GM23338 (cell line): ENCODE measurements around the gene EIF1AX. TPM values are rescaled to one million over a fixed set of nuclear protein-coding genes. Genes with fewer than 3 reads are reported as not detected.

ENCODE experiments used
- ATAC-seq: fragments of 200-7000 bp; cut with Tn5 transposase; 3 replicates; pipeline ENCODE4 v1.9.1; 2020
- DNase-seq: peaks from one replicate; pipeline ENCODE4 v3.0.0-alpha.2; 2015; ENCODE audit warnings: low spot score
- H2AFZ ChIP-seq: fragments of 200-600 bp; sonication (generic); 2 replicates; pipeline ENCODE4 v1.8.0; 2016; ENCODE audit warnings: antibody characterized with exemption, mild to moderate bottlenecking, moderate library complexity
- H3F3A ChIP-seq: fragments of 200-600 bp; sonication (generic); replicated peaks from 2 replicates; pipeline ENCODE4 v1.8.0; 2017; ENCODE audit warnings: antibody characterized with exemption, mixed run types, low read depth
- H3K27ac ChIP-seq: fragments of 200-600 bp; sonication (generic); 2 replicates; pipeline ENCODE4 v1.6.1; 2016; ENCODE audit warnings: low read depth
- H3K27me3 ChIP-seq: fragments of 200-600 bp; sonication (generic); 2 replicates; pipeline ENCODE4 v1.8.0; 2016; ENCODE audit warnings: mild to moderate bottlenecking, mixed run types, moderate library complexity; ENCODE audit not compliant: insufficient read depth
- H3K36me3 ChIP-seq: fragments of 200-600 bp; sonication (generic); 2 replicates; pipeline ENCODE4 v1.8.0; 2016; ENCODE audit warnings: mild to moderate bottlenecking; ENCODE audit not compliant: insufficient read depth
- H3K4me1 ChIP-seq: fragments of 200-600 bp; sonication (generic); 2 replicates; pipeline ENCODE4 v1.8.0; 2016; ENCODE audit warnings: mild to moderate bottlenecking, moderate library complexity; ENCODE audit not compliant: insufficient read depth
- H3K4me2 ChIP-seq: fragments of 200-600 bp; sonication (generic); 2 replicates; pipeline ENCODE4 v1.7.1; 2017; ENCODE audit warnings: mixed run types
- H3K4me3 ChIP-seq: fragments of 200-600 bp; sonication (generic); 2 replicates; pipeline ENCODE4 v1.6.1; 2016; ENCODE audit warnings: mixed run types
- H3K79me2 ChIP-seq: fragments of 200-600 bp; sonication (generic); replicated peaks from 2 replicates; pipeline ENCODE4 v1.8.0; 2017; ENCODE audit warnings: mild to moderate bottlenecking; ENCODE audit not compliant: insufficient read depth
- H3K9me2 ChIP-seq: fragments of 200-600 bp; sonication (generic); 2 replicates; pipeline ENCODE4 v1.8.0; 2017; ENCODE audit not compliant: insufficient read depth
- H4K20me1 ChIP-seq: fragments of 200-600 bp; sonication (generic); replicated peaks from 2 replicates; pipeline ENCODE4 v1.8.0; 2017; ENCODE audit warnings: mild to moderate bottlenecking; ENCODE audit not compliant: insufficient read depth
- H3K27ac Mint-ChIP-seq: 2 replicates; pipeline ENCODE4 v1.8.0; 2020; ENCODE audit warnings: inconsistent platforms, mild to moderate bottlenecking, moderate library complexity, mixed read lengths
- H3K27me3 Mint-ChIP-seq: 3 replicates; pipeline ENCODE4 v1.8.0; 2022; ENCODE audit warnings: low read depth, mild to moderate bottlenecking, moderate library complexity, mixed read lengths, inconsistent platforms; ENCODE audit not compliant: insufficient read depth, poor library complexity
- H3K36me3 Mint-ChIP-seq: 3 replicates; pipeline ENCODE4 v1.8.0; 2021; ENCODE audit warnings: low read depth, mild to moderate bottlenecking, inconsistent platforms, moderate library complexity, mixed read lengths
- H3K4me1 Mint-ChIP-seq: 3 replicates; pipeline ENCODE4 v1.8.0; 2020; ENCODE audit warnings: mild to moderate bottlenecking, inconsistent platforms, mixed read lengths
- H3K4me3 Mint-ChIP-seq: 3 replicates; pipeline ENCODE4 v1.8.0; 2021; ENCODE audit warnings: moderate library complexity, mild to moderate bottlenecking, inconsistent platforms, mixed read lengths
- H3K9me3 Mint-ChIP-seq: 3 replicates; pipeline ENCODE4 v1.8.0; 2020; ENCODE audit warnings: moderate library complexity, mild to moderate bottlenecking, inconsistent platforms, mixed read lengths
- EZH2 ChIP-seq: fragments of 200-600 bp; sonication (generic); IDR thresholded peaks from one replicate; pipeline ENCODE4 v1.8.0; 2017; ENCODE audit warnings: antibody characterized with exemption, mild to moderate bottlenecking, low read depth; ENCODE audit not compliant: unreplicated experiment
- EZH2phosphoT487 ChIP-seq: fragments of 200-600 bp; sonication (generic); IDR thresholded peaks from one replicate; pipeline ENCODE4 v1.8.1; 2018; ENCODE audit warnings: antibody characterized with exemption; ENCODE audit not compliant: unreplicated experiment
- JUNB ChIP-seq: IDR thresholded peaks from one replicate; pipeline ENCODE4 v1.6.1; 2016; ENCODE audit warnings: antibody characterized with exemption; ENCODE audit not compliant: unreplicated experiment
- NANOG ChIP-seq: IDR thresholded peaks from 2 replicates; pipeline ENCODE4 v1.6.1; 2016; ENCODE audit warnings: antibody characterized with exemption, borderline replicate concordance
- POLR2AphosphoS5 ChIP-seq: IDR thresholded peaks from 2 replicates; pipeline ENCODE4 v1.6.1; 2016; ENCODE audit warnings: antibody characterized with exemption, low read depth
- STAT1 ChIP-seq: IDR thresholded peaks from one replicate; pipeline ENCODE4 v1.6.1; 2016; ENCODE audit warnings: antibody characterized with exemption; ENCODE audit not compliant: unreplicated experiment
- ZNF114 ChIP-seq: fragments of 250-450 bp; sonication (Bioruptor Pico); IDR thresholded peaks from 2 replicates; pipeline ENCODE4 v1.5.0; 2020; ENCODE audit warnings: mild to moderate bottlenecking, moderate library complexity
- polyA plus RNA-seq: library from polyadenylated mRNA; unstranded; fragments of >200 nt; fragmentation: Nextera tagmentation; extraction: Ambion mirVana; gene quantifications from 2 replicates; pipeline ENCODE4 v1.2.1, GENCODE V29; 2016
- total RNA-seq: library from RNA; depleted of rRNA; stranded (reverse); fragments of >200 nt; shearing (Covaris generic); gene quantifications from 2 replicates; pipeline ENCODE4 v1.2.3, GENCODE V29; 2014
- TF ChIP-seq, protein P1 (sequence below): fragments of 250-450 bp; sonication (Bioruptor Pico); IDR thresholded peaks from 2 replicates; pipeline ENCODE4 v1.5.0; 2020; ENCODE audit warnings: mild to moderate bottlenecking, moderate library complexity
- TF ChIP-seq, protein P2 (sequence below): IDR thresholded peaks from one replicate; pipeline ENCODE4 v1.6.1; 2018; ENCODE audit warnings: antibody characterized with exemption; ENCODE audit not compliant: unreplicated experiment

The EIF1AX gene
- total and polyA plus RNA-seq, 2 experiments from 2014 or later: 107 to 321 TPM

DNA sequence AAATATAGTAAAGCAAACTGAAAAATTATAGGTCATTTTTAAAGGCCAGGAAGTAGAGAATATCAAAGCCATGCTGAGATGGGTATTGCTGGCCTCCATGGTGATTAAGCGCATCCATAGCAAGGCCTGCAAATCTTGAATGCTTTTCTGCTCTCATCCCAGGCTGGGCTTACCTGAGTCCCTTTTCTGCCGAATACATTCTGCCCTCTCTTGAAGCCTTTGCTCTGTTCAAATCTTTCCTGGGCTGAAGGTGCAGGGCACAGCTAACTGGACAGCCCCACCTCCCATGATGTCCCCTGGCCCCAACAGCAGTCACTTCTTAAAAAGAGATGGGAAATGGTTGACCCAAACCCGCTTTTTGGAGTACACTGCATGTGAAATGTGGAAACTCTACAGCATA lies 10.1 kb upstream of the EIF1AX start (continued):
- TF ChIP-seq, protein P1, sequence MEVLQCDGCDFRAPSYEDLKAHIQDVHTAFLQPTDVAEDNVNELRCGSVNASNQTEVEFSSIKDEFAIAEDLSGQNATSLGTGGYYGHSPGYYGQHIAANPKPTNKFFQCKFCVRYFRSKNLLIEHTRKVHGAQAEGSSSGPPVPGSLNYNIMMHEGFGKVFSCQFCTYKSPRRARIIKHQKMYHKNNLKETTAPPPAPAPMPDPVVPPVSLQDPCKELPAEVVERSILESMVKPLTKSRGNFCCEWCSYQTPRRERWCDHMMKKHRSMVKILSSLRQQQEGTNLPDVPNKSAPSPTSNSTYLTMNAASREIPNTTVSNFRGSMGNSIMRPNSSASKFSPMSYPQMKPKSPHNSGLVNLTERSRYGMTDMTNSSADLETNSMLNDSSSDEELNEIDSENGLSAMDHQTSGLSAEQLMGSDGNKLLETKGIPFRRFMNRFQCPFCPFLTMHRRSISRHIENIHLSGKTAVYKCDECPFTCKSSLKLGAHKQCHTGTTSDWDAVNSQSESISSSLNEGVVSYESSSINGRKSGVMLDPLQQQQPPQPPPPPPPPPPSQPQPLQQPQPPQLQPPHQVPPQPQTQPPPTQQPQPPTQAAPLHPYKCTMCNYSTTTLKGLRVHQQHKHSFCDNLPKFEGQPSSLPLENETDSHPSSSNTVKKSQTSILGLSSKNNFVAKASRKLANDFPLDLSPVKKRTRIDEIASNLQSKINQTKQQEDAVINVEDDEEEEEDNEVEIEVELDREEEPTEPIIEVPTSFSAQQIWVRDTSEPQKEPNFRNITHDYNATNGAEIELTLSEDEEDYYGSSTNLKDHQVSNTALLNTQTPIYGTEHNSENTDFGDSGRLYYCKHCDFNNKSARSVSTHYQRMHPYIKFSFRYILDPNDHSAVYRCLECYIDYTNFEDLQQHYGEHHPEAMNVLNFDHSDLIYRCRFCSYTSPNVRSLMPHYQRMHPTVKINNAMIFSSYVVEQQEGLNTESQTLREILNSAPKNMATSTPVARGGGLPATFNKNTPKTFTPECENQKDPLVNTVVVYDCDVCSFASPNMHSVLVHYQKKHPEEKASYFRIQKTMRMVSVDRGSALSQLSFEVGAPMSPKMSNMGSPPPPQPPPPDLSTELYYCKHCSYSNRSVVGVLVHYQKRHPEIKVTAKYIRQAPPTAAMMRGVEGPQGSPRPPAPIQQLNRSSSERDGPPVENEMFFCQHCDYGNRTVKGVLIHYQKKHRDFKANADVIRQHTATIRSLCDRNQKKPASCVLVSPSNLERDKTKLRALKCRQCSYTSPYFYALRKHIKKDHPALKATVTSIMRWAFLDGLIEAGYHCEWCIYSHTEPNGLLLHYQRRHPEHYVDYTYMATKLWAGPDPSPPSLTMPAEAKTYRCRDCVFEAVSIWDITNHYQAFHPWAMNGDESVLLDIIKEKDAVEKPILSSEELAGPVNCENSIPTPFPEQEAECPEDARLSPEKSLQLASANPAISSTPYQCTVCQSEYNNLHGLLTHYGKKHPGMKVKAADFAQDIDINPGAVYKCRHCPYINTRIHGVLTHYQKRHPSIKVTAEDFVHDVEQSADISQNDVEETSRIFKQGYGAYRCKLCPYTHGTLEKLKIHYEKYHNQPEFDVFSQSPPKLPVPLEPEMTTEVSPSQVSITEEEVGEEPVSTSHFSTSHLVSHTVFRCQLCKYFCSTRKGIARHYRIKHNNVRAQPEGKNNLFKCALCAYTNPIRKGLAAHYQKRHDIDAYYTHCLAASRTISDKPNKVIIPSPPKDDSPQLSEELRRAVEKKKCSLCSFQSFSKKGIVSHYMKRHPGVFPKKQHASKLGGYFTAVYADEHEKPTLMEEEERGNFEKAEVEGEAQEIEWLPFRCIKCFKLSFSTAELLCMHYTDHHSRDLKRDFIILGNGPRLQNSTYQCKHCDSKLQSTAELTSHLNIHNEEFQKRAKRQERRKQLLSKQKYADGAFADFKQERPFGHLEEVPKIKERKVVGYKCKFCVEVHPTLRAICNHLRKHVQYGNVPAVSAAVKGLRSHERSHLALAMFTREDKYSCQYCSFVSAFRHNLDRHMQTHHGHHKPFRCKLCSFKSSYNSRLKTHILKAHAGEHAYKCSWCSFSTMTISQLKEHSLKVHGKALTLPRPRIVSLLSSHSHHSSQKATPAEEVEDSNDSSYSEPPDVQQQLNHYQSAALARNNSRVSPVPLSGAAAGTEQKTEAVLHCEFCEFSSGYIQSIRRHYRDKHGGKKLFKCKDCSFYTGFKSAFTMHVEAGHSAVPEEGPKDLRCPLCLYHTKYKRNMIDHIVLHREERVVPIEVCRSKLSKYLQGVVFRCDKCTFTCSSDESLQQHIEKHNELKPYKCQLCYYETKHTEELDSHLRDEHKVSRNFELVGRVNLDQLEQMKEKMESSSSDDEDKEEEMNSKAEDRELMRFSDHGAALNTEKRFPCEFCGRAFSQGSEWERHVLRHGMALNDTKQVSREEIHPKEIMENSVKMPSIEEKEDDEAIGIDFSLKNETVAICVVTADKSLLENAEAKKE: no peak
- TF ChIP-seq EZH2: no peak

DNA sequence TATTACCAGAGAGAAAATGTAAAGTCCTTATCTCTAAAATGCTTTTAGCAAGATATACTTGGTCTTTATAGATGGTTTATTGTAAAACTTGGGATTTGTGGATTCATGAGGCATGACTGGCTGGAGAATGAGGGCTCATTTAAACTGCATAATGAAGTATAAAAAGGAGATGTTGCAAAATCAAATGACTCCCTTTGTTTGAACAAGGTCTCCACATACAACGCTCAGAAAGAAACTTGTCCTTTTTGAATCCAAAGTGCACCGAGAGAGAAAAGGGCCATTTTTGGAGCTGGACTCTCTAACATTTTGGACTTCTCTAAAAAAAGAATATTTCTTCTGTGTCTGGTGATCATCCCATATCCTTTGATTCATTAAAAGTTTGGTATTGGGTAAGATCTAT lies 7.7 kb upstream of the EIF1AX start:
- no peak for ATAC-seq
- H3K4me1 ChIP-seq: no peaks in the 10 kb centered on the region
- H3K4me3 ChIP-seq: no peak overlapping the region
- no peak overlapping the region for H3K4me2 ChIP-seq
- H2AFZ ChIP-seq: no peak overlapping the region
- no peaks in the 10 kb centered on the region for H4K20me1 ChIP-seq
- H3K36me3 Mint-ChIP-seq: no peaks in the 10 kb centered on the region
- no peak for DNase-seq
- peaks cover 3% of the 10 kb centered on the region; the same call in 2 of the 3 replicates for H3K4me1 Mint-ChIP-seq
- H3K36me3 ChIP-seq: no peaks in the 10 kb centered on the region
- H3K9me3 Mint-ChIP-seq: no peaks in the 10 kb centered on the region
- H3K27ac Mint-ChIP-seq: no peak overlapping the region
- no peak overlapping the region for H3K4me3 Mint-ChIP-seq
- H3K9me2 ChIP-seq: no peaks in the 10 kb centered on the region
- H3F3A ChIP-seq: no peaks in the 10 kb centered on the region
- H3K27me3 Mint-ChIP-seq: peaks cover 4% of the 10 kb centered on the region
- H3K27me3 ChIP-seq: no peaks in the 10 kb centered on the region
- H3K27ac ChIP-seq: no peak overlapping the region
- no peaks in the 10 kb centered on the region for H3K79me2 ChIP-seq
- no peak for TF ChIP-seq NANOG
- TF ChIP-seq JUNB: no peak
- TF ChIP-seq EZH2phosphoT487: no peak
- no peak for TF ChIP-seq EZH2
- TF ChIP-seq ZNF114 (CRISPR knock-in tag): no peak
- no peak for TF ChIP-seq POLR2AphosphoS5
- TF ChIP-seq, protein P2, sequence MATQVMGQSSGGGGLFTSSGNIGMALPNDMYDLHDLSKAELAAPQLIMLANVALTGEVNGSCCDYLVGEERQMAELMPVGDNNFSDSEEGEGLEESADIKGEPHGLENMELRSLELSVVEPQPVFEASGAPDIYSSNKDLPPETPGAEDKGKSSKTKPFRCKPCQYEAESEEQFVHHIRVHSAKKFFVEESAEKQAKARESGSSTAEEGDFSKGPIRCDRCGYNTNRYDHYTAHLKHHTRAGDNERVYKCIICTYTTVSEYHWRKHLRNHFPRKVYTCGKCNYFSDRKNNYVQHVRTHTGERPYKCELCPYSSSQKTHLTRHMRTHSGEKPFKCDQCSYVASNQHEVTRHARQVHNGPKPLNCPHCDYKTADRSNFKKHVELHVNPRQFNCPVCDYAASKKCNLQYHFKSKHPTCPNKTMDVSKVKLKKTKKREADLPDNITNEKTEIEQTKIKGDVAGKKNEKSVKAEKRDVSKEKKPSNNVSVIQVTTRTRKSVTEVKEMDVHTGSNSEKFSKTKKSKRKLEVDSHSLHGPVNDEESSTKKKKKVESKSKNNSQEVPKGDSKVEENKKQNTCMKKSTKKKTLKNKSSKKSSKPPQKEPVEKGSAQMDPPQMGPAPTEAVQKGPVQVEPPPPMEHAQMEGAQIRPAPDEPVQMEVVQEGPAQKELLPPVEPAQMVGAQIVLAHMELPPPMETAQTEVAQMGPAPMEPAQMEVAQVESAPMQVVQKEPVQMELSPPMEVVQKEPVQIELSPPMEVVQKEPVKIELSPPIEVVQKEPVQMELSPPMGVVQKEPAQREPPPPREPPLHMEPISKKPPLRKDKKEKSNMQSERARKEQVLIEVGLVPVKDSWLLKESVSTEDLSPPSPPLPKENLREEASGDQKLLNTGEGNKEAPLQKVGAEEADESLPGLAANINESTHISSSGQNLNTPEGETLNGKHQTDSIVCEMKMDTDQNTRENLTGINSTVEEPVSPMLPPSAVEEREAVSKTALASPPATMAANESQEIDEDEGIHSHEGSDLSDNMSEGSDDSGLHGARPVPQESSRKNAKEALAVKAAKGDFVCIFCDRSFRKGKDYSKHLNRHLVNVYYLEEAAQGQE: no peak
- TF ChIP-seq STAT1: no peak
